Measurements from ENCODE around the gene LRRC26.

LRRC26 gene

DNA sequence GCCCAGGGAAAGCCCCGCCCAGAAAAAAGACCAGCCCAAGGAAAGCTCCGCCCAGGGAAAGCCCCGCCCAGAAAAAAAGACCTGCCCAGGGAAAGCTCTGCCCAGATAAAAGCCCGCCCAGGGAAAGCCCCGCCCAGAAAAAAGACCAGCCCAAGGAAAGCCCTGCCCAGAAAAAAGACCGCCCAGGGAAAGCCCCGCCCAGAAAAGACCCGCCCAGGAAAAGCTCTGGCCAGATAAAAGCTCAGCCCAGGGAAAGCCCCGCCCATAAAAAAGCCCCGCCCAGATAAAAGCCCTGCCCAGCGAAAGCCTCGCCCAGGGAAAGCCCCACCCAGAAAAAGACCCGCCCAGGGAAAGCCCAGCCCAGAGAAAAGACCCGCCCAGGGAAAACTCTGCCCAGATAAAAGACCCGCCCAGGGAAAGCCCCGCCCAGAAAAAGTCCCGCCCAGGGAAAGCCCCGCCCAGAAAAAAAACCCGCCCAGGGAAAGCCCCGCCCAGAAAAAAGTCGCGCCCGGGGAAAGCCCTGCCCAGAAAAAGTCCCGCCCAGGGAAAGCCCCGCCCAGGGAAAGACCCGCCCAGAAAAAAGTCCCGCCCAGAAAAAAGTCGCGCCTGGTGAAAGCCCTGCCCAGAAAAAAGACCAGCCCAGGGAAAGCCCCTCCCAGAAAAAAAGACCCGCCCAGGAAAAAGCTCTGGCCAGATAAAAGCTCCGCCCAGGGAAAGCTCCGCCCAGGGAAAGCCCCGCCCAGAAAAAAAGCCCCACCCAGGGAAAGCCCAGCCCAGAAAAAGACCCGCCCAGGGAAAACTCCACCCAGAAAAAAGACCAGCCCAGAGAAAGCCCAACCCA is 19.0 kb downstream of the LRRC26 start:
- no peak for DNase-seq (ENCODE audit: low read depth)

DNA sequence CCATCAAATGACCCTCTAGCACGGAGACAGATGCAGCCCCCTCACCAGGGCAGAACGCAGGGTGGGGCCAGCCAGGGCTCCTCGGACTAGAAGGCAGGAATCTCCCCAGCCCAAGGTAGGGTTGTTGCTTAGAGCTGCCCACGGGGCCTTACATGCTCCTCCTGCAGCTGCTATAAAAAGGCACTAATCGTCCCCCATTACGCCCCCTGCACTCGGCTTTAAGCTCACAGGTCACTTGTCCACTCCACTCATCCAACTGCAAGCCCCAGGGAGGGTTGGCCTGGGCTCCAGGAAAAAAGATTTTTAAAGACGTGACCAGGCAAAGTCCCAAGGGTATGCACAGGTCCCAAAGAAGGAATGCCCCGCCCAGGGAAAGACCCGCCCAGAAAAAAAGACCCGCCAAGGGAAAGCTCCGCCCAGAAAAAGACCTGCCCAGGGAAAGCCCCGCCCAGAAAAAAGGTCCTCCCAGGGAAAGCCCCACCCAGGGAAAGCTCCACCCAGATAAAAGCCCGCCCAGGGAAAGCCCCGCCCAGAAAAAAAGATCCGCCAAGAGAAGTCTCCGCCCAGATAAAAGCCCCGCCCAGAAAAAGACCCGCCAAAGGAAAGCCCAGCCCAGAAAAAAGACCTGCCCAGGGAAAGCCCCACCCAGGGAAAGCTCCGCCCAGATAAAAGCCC is 19.8 kb downstream of the LRRC26 start:
- no peak for DNase-seq (ENCODE audit: low read depth)

DNA sequence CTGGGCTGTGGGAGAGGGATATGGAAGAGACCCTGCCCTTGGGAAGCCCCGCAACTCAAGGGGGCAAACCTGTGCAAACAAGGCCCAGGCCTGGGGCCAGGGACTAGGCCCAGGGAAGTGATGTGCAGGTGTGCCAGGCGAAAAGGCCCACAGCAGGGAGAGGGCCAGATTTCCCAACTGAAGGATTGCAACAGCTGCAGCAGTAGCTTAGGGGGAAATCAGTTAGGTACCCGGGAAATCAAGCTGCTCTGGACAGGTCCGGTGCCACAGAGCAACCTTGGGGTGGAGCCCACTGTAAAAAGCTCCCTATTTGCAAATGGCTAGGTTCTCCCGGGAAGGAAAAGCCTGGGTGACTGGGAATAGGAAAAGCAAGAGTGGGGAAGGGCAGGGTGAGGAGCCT is 20.5 kb downstream of the LRRC26 start:
- no peak for DNase-seq (ENCODE audit: low read depth)

DNA sequence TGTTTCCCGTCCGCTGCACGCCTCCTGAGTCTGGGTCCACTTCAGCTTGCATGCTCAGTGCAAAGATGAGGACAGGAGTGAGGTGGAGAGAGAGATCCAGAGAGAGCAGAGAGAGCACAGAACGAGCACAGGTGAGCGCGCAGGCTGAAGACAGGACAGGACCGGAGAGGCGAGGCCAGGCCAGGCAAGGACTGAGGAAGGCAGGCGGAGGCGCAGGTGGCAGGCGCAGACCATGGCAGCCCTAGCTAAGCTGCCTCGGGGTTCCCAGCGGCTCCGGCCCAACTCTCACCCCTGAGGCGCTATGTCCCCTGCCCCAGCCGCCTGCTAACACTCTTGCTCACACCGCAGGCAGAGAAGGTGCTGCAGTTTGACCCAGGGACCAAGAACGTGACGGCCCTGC is 21.2 kb downstream of the LRRC26 start:
- DNase-seq (ENCODE audit: low read depth): no peak

DNA sequence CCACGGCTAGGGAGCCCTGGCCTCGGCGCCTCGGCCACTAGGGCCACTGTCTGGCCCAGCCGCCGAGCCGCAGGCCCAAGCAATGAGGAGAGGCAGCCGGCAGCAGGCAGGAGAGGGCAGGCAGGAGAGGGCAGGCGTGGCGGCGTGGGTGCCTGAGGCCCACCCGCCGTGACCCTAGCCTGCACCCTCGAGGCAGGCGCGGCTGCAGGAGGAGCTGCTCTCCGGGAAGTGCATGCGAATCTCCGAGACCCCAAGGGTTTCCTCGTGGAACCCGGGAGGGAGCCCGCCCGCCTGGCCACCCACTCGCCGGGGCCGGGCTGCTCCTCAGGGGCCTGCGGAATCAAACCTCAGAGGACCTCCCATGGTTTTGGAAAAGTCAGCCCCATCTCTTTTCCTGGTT is 21.6 kb downstream of the LRRC26 start:
- DNase-seq (ENCODE audit: low read depth): no peak

DNA sequence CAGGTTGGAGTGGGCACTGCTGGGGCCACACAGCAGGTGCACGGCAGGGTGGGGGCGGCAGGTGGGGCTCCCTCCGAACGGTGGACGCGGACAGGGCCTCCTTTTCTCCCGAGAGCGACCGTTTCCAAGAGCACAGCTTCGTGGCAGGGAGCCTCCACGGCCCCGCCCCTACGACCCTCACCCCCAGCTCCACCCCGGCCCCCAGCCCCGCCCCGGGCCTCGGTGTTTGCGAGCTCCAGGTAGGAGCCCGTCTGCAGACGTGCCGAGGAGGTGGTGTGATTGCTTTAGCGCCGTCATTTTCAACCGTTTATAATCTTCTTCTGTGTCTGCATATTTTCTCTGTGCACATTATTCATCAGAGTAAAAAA is 22.1 kb downstream of the LRRC26 start:
- DNase-seq (ENCODE audit: low read depth): no peak

DNA sequence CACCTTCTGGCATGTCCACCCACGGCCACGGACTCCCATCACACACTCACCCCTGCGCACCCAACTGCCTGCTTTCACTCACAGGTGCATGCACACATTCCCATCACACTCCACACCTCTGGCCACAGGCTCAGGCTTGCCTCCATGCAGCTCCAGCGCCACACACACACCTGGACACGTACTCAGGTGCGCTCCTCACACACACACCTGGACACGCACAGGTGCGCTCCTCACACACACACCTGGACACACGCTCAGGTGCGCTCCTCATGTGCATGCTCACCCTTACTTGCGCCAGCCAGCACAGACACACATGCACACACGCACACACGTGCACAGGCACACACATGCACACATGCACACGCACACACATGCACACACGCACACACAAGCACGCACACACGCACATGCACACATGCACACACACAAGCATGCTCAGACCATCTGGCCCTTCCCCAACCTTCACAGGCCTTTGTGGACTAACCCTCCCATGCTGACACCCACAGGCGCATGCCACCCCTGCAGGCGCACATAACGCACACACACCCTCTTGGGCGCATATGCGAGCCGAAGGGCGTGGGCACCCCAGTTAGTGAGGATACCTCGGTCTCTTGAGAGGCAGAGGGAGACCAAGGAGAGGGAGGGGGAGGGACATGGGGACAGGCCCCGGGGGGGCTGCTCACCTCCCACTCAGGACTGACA is 22.6 kb downstream of the LRRC26 start:
- no peak for DNase-seq (ENCODE audit: low read depth)

DNA sequence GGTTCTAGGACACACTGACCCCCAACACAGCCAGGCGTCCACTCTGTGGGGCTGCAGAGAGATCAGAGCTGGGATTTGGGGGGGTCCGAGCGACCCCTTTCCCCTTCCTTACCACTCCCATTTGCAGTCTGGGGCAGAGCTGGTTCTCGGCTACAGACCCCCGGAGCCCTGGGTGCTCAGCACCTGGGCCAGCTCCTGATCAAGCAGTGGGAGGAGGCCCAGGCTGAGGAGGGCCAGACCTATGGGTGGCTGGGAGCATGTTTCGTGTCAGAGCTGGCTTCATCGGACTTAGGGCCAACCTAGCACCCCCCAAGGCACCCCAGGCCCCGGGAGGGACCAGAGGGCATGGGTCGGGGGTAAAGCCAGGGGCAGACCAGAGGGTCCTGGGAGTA is 23.3 kb downstream of the LRRC26 start:
- DNase-seq (ENCODE audit: low read depth): no peak

DNA sequence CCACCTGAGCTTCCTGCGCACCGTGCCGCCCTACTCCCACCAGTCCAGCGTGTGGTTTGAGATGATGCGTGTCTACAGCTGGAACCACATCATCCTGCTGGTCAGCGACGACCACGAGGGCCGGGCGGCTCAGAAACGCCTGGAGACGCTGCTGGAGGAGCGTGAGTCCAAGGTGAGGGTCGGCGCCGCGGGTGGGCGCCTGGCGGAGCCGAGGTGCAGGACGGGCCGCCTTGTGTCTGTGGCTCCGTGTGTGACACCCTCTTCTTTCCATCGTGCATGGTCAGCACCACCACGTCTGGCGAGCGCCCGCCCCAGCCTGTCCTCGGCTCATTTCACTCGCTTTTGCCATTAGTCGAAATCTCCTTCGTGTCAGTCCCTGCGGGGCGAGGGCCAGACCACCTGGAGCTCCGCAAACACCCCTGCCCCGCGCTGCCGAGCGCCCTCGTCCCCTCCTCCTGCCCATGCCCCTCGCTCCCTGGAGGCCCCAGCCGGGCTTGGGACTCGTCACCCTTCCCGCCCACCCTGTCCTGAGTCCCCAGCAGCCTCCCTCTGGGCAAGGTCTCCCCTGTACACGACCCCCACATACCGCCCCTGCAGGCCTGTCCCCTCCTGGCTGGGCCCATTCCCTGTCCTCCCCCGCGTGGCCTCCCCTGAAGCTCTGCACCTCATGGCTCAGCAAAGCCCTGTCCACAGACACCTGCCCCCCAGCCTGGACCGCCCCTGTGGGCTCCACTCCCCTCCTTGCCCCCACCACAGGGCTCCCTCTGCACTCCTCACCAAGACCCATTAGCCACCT is 23.9 kb downstream of the LRRC26 start:
- no peak for DNase-seq (ENCODE audit: low read depth)

DNA sequence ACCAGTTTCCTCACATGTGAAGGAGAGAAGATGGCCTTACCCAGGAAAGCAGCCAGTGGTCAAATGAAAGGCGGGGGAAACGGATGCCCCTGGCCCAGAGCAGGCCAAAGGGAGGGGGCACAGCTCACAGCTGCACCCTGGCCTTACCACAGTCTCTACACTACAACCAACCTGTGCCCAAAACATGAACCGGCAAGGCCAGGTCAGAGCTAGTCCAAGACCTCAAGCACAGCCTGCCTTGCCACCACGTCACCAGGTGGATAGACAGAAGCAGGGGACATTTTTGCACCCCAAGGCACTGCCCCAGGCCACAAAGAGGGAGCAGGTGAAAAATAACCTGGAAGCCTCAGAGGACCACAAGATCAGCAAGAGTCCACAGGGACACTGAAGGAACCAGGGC is 26.4 kb downstream of the LRRC26 start:
- no peak for DNase-seq (ENCODE audit: low read depth)

DNA sequence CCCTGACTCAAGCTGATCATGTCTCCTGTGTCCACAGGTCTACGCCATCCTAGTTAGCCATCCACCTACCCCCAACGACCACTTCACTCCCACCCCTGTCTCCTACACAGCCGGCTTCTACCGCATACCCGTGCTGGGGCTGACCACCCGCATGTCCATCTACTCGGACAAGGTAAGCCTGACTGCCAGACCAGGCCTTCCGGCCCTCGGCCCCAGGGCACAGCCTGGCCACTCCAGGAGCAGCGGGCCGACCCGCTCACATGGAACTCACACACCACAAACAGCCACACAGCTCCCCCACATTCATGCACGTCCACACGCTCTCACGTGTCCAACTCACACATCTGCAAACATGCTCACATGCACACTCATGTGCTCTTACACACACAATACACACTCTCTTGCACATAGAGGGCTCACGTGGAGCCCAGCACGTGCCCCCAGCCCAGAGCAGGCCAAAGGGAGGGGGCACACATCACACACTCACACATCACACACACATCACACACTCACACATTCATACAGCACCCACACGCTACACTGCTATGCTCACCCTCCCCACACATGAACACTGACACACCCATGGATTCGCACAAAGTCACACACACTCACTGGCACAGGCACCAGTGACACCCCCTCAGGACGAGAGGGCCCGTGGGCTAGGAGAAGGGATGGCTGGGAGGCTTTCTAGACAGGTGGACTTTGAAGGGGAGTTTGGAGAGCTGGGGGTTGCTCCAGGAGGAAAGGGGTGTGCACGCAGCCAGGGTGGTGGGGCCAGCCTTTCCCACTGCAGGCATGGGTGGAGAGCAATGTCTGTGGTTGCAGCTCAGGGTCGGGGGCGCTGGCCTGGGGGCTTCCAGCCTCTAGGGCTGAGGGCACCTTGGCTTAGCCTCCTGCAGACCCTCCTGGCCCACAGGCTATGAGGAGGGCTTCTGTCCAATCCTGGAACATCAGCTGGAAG is 27.6 kb downstream of the LRRC26 start:
- no peak for DNase-seq (ENCODE audit: low read depth)

DNA sequence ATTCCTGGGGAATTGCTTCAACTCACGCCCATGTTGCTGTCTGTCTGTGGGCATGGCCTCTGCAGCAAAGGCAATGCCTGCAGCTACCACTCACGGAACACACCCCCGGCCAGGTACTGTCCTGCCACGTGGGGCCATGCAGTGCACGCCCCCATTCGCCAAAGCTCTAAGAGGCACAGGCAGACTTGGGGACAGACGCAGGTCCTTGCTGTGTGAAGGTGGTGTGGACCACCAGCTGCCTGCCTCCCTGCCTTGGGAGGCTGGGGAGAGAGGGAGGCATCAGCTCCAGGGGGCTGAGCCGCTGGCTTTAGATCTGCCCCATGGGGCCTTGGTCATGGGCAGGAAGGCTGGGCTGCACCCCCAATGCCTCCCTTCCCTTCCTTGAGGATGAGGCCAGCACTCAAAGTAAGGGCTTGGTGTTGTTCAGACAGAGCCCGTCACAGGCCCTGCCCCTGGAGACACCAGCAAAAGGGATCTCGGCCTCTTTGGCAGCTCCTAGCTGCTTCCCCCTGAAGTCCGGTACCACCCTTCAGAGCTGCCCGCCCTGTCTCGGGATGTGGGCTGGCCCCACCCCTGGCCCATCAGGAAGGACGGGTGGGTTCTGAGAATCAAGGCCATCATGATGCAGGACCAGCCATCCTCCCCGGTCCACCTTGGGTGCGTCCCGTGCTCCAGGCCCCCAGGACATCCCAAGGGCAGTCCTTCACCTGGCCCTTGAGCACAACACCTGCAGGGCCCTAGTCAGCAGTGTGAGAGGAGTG is 28.6 kb downstream of the LRRC26 start:
- DNase-seq (ENCODE audit: low read depth): no peak

DNA sequence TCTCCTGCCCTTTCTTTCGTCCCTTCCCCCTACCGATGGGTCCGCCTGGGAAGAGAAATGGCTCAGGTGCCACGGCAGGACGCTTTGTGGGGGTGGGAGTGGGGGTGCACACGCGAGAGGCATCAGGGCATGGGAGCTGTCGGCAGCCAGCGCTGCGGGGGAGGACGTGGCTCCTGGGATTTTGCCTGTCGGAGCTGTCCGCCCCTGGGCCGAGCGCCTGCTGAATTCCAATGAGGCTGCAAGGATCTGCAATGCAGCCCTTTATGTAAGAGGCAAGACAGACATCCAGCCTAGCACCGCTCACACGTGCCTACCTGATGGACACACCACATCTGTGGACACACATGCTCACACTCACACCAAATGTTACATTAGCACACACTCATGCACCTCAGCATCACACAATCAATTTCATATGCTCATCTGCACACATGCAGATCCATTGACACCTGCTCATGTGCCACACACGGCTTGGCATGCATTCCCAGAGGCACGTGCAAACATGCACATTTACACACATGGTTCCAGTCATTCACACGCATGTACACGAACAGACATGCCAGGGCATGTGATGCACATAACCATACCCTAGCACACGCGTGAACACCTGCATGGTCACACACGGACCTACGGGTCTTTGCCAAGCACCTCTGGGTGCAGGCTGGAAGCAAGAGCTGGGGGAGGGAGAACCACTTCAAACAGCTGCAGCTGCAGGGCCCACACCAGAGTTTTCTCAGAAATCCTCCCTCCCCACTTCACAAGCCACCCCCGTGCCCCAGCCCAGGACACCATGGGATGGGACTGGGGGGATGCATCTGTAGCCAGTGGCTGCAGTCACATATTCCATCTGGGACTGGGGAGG is 29.5 kb downstream of the LRRC26 start:
- DNase-seq (ENCODE audit: low read depth): no peak

DNA sequence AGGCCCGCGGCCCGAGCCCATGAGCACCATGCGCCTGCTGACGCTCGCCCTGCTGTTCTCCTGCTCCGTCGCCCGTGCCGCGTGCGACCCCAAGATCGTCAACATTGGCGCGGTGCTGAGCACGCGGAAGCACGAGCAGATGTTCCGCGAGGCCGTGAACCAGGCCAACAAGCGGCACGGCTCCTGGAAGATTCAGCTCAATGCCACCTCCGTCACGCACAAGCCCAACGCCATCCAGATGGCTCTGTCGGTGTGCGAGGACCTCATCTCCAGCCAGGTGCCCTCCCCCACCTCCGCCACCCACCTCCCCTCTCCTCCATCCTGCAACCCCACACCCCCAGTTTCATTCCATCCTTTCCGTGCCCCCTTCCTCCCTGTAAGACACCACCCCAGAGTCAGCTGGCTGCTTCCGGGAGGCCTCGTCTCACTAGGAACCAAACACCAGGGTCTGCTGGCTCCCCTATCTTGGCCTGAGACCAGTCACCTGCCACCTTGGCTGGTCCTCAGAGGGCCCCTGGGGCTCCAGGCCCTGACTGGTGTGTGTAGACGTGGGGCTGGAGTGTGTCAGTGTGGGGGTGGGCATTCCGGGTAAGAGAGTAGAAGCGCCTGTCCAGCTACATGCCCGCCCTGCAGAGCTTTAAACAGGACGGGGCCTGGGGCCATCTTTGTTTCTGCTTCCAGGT is 30.2 kb downstream of the LRRC26 start:
- DNase-seq (ENCODE audit: low read depth): no peak

DNA sequence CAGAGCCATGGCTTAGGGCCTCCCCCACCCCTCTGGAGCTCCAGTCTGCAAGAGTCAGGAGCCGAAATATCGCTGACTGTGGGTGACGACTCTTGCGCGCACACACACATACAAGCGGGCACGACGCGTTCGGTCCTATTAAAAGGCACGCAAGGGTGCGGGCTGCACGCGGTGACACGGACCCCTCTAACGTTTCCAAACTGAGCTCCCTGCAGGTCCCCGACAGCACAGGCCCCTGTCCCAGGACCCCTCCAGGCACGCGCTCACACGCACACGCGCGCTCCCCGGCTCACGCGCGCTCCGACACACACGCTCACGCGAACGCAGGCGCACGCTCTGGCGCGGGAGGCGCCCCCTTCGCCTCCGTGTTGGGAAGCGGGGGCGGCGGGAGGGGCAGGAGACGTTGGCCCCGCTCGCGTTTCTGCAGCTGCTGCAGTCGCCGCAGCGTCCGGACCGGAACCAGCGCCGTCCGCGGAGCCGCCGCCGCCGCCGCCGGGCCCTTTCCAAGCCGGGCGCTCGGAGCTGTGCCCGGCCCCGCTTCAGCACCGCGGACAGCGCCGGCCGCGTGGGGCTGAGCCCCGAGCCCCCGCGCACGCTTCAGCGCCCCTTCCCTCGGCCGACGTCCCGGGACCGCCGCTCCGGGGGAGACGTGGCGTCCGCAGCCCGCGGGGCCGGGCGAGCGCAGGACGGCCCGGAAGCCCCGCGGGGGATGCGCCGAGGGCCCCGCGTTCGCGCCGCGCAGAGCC is 31.0 kb downstream of the LRRC26 start, which contains the start of gene GRIN1:
Gene GRIN1 (plus strand): TSS at position 433 of the 746 bp plus-strand sequence. CDS start 333 bp downstream, outside the sequence.
- DNase-seq (ENCODE audit: low read depth): no peak

DNA sequence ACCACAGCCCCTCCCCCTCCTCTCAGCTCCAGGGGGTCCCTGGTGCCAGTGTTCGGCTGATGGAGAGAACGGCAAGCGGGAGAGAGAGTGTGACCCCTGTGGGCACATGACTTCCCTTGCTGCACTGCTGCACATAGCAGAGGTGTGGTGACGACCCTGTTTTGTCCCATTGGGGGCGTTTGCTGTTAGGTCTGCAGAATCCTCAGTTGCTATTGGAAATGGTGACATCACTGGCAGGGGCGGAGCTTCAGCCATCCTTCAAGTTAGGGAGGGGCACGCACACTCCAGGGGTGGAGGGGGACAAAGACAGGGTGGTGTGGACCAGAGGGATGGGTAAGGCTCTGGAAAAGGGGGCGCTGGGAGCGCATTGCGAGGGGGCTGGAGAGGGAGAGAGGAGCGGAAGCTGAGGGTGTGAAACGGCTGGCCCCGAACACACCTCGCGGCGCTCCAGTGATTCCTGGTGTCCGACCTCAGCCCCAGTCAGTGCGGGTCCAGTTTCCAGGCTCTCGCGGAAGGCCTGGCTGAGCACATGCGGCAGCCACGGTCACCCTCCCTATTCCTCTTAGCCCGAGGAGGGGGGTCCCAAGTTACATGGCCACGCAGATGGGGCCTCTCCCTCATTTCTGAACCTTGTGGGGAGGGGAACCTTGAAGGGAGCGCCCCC is 31.7 kb downstream of the LRRC26 start:
- no peak for DNase-seq (ENCODE audit: low read depth)

DNA sequence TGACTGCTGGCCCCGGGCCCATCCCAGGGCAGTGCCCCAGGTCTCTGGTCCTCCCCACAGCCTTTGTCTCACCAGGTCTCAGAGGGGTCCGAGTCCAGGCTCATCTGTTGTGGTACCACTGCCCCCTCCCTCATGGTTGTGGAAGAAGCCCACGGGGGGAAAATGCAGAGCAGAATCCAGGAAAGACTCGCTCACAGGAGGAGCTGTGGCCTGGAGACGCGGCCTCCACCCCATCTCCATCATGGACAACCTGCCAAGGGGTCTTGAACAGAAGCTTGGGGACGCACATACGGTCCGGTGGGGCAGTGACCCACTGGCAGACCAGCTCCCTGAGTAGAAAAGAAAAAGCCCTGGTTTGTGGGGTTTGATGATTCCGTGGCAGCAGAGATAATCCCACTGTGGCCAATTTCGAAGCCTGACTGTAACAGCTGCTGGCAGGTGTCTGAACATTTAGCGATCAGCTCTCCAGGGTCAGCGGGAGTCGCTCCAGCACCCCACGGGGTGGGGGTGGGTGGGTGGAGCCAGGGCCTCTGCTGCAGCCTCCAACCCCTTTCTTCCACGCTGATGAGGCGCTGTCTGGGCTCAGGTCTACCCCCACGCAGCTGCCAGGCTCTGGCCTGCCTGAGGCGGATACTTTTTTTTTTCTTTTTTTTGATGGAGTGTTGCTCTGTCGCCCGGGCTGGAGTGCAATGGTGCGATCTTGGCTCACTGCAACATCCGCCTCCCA is 32.8 kb downstream of the LRRC26 start:
- no peak for DNase-seq (ENCODE audit: low read depth)

Data from GM04503 (cell line).